GM13976 (cell line): ENCODE measurements around the gene GP1BB.

Source experiments
- DNase-seq: peaks from one replicate; pipeline ENCODE4 v3.0.0; 2012; ENCODE audit warnings: low spot score
- CTCF ChIP-seq: IDR thresholded peaks from 2 replicates; pipeline ENCODE4 v1.5.1; 2012; ENCODE audit warnings: borderline replicate concordance, mild to moderate bottlenecking; ENCODE audit not compliant: insufficient read depth; ENCODE audit errors: extremely low read depth, missing control alignments, control extremely low read depth
- in situ Hi-C: fragments of 300-500 bp; cut with MboI; formaldehyde crosslinking; loops from one replicate; pipeline ENCODE4 v1.12.0; 2022; ENCODE audit warnings: low sequenced_read_pairs, mixed read lengths, inconsistent platforms; ENCODE audit not compliant: unreplicated experiment

Gene GP1BB

DNA sequence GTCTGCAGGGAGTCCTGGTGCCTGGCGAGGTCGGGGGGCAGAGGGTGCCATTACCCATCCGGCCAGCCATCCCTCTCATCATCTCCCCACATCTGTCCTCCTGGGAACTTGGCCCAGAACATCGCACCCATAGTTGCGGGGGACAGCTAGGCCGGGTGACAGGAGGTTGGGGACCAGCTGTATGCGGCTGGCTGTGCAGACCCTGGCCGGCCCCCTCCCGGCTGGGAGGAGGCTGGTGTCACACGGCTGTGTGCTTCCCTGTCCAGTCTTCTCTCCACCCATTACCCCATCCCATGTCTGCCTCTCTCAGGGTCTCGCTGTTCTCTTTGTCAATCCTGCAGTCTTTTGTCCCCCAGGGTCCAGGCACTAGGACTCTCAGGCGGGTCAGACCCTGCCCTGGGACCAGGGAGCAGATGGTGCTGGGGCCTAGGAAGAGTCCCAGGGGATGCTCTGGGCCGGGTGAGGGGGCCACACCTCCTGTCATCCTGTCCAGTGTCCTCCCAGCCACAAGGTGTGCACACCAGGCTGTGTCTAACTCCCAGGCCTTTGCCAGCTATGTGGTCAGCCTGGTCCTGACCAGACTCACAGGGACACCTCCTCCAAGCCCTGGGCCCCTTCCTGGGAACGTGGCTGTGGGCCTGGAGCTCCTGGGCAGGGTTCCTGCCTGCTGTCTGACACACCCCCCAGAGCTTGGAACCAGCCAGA is 30.8 kb downstream of the GP1BB start:
- DNase-seq: no peak
- in situ Hi-C loops: no loop called here
- TF ChIP-seq CTCF: no peak

GRCh38 chr22:19754701-19755144 is 31.4 kb downstream of the GP1BB start:
- no peak for TF ChIP-seq CTCF
- DNase-seq: no peak
- in situ Hi-C loops: no loop called here

DNA sequence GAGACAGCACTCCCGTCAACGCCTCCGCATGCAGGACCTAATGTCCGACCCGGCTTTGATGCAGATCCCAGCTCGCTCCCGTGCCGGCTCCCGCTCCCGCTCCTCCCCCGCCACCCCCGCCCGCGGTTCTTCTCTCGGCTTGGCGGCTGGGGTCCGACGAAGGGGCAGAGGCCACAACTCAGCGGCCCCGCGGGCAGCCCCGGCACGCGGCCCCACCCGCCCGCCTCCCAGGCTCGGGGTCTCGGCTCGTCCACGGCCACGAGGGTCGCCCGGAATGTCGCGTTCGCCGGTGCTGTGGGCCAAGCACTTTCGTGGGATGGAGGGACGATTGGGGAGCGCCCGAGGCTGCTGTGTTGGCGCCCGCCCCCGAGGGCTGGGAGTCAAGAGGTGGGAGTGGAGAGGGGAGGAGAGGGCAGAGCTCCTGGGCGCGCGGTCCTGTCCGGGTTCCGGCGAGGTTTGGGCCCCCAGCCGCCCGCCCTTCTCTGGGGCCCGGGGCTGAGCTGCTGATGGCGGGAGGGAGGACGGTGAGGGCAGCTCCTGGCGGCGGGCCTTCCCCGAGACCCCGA is 31.9 kb downstream of the GP1BB start:
- DNase-seq: no peak
- in situ Hi-C loops: no loop called here
- no peak for TF ChIP-seq CTCF

GRCh38 chr22:19755722-19756287 is 32.5 kb downstream of the GP1BB start:
- no peak for DNase-seq
- in situ Hi-C loops: no loop called here
- TF ChIP-seq CTCF: no peak

DNA sequence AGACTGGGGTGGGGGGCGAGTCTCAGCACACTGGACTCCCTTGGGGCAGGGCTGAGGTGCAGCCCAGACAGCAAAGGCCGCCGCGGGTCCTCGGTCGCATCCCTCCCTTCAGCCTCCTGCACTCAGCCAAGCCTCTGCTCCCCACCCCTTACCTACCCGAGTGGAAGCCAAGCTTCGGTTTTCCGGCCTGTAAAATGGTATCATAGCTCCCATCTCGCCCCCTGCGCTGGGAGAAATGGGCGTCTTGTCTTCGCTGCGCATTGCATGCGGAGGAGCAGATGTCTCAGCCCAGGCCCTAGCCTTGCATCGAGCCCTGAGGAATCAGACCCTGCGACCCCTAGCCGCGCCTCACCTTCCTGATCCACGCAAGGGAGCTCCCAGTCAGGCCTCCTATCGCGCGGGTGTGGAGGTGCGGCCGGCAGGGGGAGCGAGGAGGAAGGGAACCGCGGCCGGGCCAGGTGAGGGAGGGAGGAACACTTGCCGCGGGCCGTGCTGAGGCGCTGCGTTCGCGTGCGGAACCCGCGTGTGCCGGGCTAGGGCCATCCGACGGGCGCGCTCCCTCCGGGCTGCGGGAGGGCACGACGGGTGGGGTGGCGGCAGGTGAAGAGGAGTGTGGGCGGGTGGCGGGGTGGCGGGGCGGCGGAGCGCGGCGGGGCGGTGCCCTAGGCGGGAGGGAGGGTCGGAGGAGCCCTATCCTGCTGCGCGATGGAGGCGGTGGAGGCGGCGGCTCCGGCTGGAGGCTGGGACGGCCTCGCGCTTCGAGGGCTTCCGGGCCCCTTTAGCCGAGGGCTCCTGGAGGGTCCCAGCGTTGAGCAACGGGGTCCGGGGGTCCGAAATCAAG is 33.2 kb downstream of the GP1BB start:
- in situ Hi-C loops: no loop called here
- DNase-seq: peak; percentile 86
- TF ChIP-seq CTCF: peak; percentile 62
